ENCODE measurements around the gene DPYD. TPM values are rescaled to one million over a fixed set of nuclear protein-coding genes. Genes with fewer than 3 reads are reported as not detected.

DPYD gene
- 1.8 TPM for polyA plus RNA-seq (2012; ENCODE audit: low read depth, missing spikeins)

GRCh38 chr1:97920832-97921571 lies at the start of gene DPYD:
DPYD (minus strand) TSS chr1:97921034; CDS start chr1:97920922, 112 bp downstream.
- TF ChIP-seq SPI1 (IDR thresholded peaks at IDR 0.05; ENCODE audit: low read depth, low read length) = peak; percentile 33; the same call in 1 of the 2 replicates
- no peak for TF ChIP-seq PAX5 (IDR thresholded peaks at IDR 0.05; ENCODE audit: insufficient read depth, low read length, severe bottlenecking)
- peak; percentile 49; the same call in 1 of the 2 replicates for TF ChIP-seq POLR2A (IDR thresholded peaks at IDR 0.05; ENCODE audit: low read depth, low read length)
- TF ChIP-seq TAF1 (IDR thresholded peaks at IDR 0.05; ENCODE audit: low read depth, low read length) = no peak
- no peak for TF ChIP-seq POU2F2 (IDR thresholded peaks at IDR 0.05; ENCODE audit: low read depth, low read length)
- peak; percentile 64 for DNase-seq (ENCODE audit: insufficient read length, low spot score)
- FAIRE-seq = peak; percentile 94

GRCh38 chr1:97960470-97960869 lies 39.6 kb upstream of the DPYD start:
- FAIRE-seq (no peak), DNase-seq (ENCODE audit: insufficient read length, low spot score) (no peak)
- TF ChIP-seq POU2F2 (IDR thresholded peaks at IDR 0.05; ENCODE audit: low read depth, low read length) (no peak), PAX5 (IDR thresholded peaks at IDR 0.05; ENCODE audit: insufficient read depth, low read length, severe bottlenecking) (no peak), POLR2AphosphoS5 (IDR thresholded peaks at IDR 0.05; ENCODE audit: low read depth, low read length) (no peak), POLR2A (IDR thresholded peaks at IDR 0.05; ENCODE audit: low read depth, low read length) (no peak), SPI1 (IDR thresholded peaks at IDR 0.05; ENCODE audit: low read depth, low read length) (no peak), TAF1 (IDR thresholded peaks at IDR 0.05; ENCODE audit: low read depth, low read length) (no peak)

- no peak for DNase-seq (ENCODE audit: insufficient read length, low spot score)
- no peak for FAIRE-seq
- TF ChIP-seq POU2F2 (IDR thresholded peaks at IDR 0.05; ENCODE audit: low read depth, low read length) = no peak
- TF ChIP-seq SPI1 (IDR thresholded peaks at IDR 0.05; ENCODE audit: low read depth, low read length) = no peak
- TF ChIP-seq TAF1 (IDR thresholded peaks at IDR 0.05; ENCODE audit: low read depth, low read length) = no peak
- TF ChIP-seq POLR2A (IDR thresholded peaks at IDR 0.05; ENCODE audit: low read depth, low read length) = no peak
- no peak for TF ChIP-seq POLR2AphosphoS5 (IDR thresholded peaks at IDR 0.05; ENCODE audit: low read depth, low read length)
- TF ChIP-seq PAX5 (IDR thresholded peaks at IDR 0.05; ENCODE audit: insufficient read depth, low read length, severe bottlenecking) = no peak
These were observed 26.9 kb upstream of the DPYD start for GRCh38 chr1:97947695-97948094.

GRCh38 chr1:97943354-97943753 lies 22.5 kb upstream of the DPYD start:
- TF ChIP-seq POLR2A (IDR thresholded peaks at IDR 0.05; ENCODE audit: low read depth, low read length) = no peak
- no peak for TF ChIP-seq POLR2AphosphoS5 (IDR thresholded peaks at IDR 0.05; ENCODE audit: low read depth, low read length)
- no peak for TF ChIP-seq POU2F2 (IDR thresholded peaks at IDR 0.05; ENCODE audit: low read depth, low read length)
- no peak for TF ChIP-seq SPI1 (IDR thresholded peaks at IDR 0.05; ENCODE audit: low read depth, low read length)
- TF ChIP-seq TAF1 (IDR thresholded peaks at IDR 0.05; ENCODE audit: low read depth, low read length) = no peak
- no peak for TF ChIP-seq PAX5 (IDR thresholded peaks at IDR 0.05; ENCODE audit: insufficient read depth, low read length, severe bottlenecking)
- DNase-seq (ENCODE audit: insufficient read length, low spot score) (no peak), FAIRE-seq (no peak)

GRCh38 chr1:97942161-97943123 lies 21.6 kb upstream of the DPYD start:
- TF ChIP-seq POU2F2 (IDR thresholded peaks at IDR 0.05; ENCODE audit: low read depth, low read length) (no peak), PAX5 (IDR thresholded peaks at IDR 0.05; ENCODE audit: insufficient read depth, low read length, severe bottlenecking) (no peak), POLR2AphosphoS5 (IDR thresholded peaks at IDR 0.05; ENCODE audit: low read depth, low read length) (no peak), TAF1 (IDR thresholded peaks at IDR 0.05; ENCODE audit: low read depth, low read length) (no peak), SPI1 (IDR thresholded peaks at IDR 0.05; ENCODE audit: low read depth, low read length) (no peak), POLR2A (IDR thresholded peaks at IDR 0.05; ENCODE audit: low read depth, low read length) (no peak)
- FAIRE-seq (no peak), DNase-seq (ENCODE audit: insufficient read length, low spot score) (no peak)

- DNase-seq (ENCODE audit: insufficient read length, low spot score) = no peak
- no peak for FAIRE-seq
- TF ChIP-seq POLR2AphosphoS5 (IDR thresholded peaks at IDR 0.05; ENCODE audit: low read depth, low read length) (no peak), TAF1 (IDR thresholded peaks at IDR 0.05; ENCODE audit: low read depth, low read length) (no peak), SPI1 (IDR thresholded peaks at IDR 0.05; ENCODE audit: low read depth, low read length) (no peak), POLR2A (IDR thresholded peaks at IDR 0.05; ENCODE audit: low read depth, low read length) (no peak), POU2F2 (IDR thresholded peaks at IDR 0.05; ENCODE audit: low read depth, low read length) (no peak), PAX5 (IDR thresholded peaks at IDR 0.05; ENCODE audit: insufficient read depth, low read length, severe bottlenecking) (no peak)
These were observed 17.4 kb upstream of the DPYD start for GRCh38 chr1:97938285-97938642.

GRCh38 chr1:97936976-97937375 lies 16.1 kb upstream of the DPYD start:
- no peak for TF ChIP-seq PAX5 (IDR thresholded peaks at IDR 0.05; ENCODE audit: insufficient read depth, low read length, severe bottlenecking)
- TF ChIP-seq POLR2AphosphoS5 (IDR thresholded peaks at IDR 0.05; ENCODE audit: low read depth, low read length) = no peak
- TF ChIP-seq TAF1 (IDR thresholded peaks at IDR 0.05; ENCODE audit: low read depth, low read length) = no peak
- no peak for TF ChIP-seq SPI1 (IDR thresholded peaks at IDR 0.05; ENCODE audit: low read depth, low read length)
- no peak for TF ChIP-seq POU2F2 (IDR thresholded peaks at IDR 0.05; ENCODE audit: low read depth, low read length)
- no peak for TF ChIP-seq POLR2A (IDR thresholded peaks at IDR 0.05; ENCODE audit: low read depth, low read length)
- DNase-seq (ENCODE audit: insufficient read length, low spot score) (no peak), FAIRE-seq (no peak)

GRCh38 chr1:97934491-97934890 lies 13.7 kb upstream of the DPYD start:
- TF ChIP-seq POLR2A (IDR thresholded peaks at IDR 0.05; ENCODE audit: low read depth, low read length) (no peak), POU2F2 (IDR thresholded peaks at IDR 0.05; ENCODE audit: low read depth, low read length) (no peak), PAX5 (IDR thresholded peaks at IDR 0.05; ENCODE audit: insufficient read depth, low read length, severe bottlenecking) (no peak), POLR2AphosphoS5 (IDR thresholded peaks at IDR 0.05; ENCODE audit: low read depth, low read length) (no peak), TAF1 (IDR thresholded peaks at IDR 0.05; ENCODE audit: low read depth, low read length) (no peak), SPI1 (IDR thresholded peaks at IDR 0.05; ENCODE audit: low read depth, low read length) (no peak)
- FAIRE-seq = no peak
- DNase-seq (ENCODE audit: insufficient read length, low spot score) = no peak
